ENCODE measurements around the gene FAM200B. TPM values are rescaled to one million over a fixed set of nuclear protein-coding genes. Genes with fewer than 3 reads are reported as not detected.

Gene FAM200B
- total and polyA plus RNA-seq, 2 donors (not counting 3 experiments of a cell fraction or from before 2014, with no cell fraction given): 13.9 to 24.6 TPM

- ChIA-PET POLR2A (no interaction called here), CTCF (interaction anchor here (0.6 to 1.7 kb wide), 4 partner anchors 22 to 197 kb away, joined by 3 to 13 read pairs (median 4); no protein-coding TSS in a partner anchor)
- intact Hi-C loops (cut with micrococcal nuclease): no loop called here
- BruUV-seq (replicated peaks): no TSS peak
- Histone ChIP-seq H3K27ac (ENCODE audit: insufficient read depth, low read depth, low read length) (no peak overlapping the region), H3K27me3 (ENCODE audit: control insufficient read depth in 2 of 2, insufficient read depth in 2 of 2, low read length in 2 of 2) (no peaks in the 10 kb centered on the region), H3K9ac (replicated peaks; ENCODE audit: extremely low read depth, insufficient read depth, low read length) (no peak overlapping the region), H3K79me2 (ENCODE audit: control insufficient read depth, insufficient read depth, low read length) (peaks cover 93% of the 10 kb centered on the region), H3K4me1 (ENCODE audit: control insufficient read depth, extremely low read depth, insufficient read depth, low read length) (peaks cover 30% of the 10 kb centered on the region), H3K4me2 (ENCODE audit: insufficient read depth, low read length) (no peak overlapping the region), H3K36me3 (ENCODE audit: control insufficient read depth in 2 of 2, extremely low read depth in 1 of 2, insufficient read depth in 2 of 2, low read length in 2 of 2) (no peaks in the 10 kb centered on the region), H4K20me1 (replicated peaks; ENCODE audit: control insufficient read depth, extremely low read depth, insufficient read depth, low read length) (no peaks in the 10 kb centered on the region), H3K9me1 (replicated peaks; ENCODE audit: control insufficient read depth, extremely low read depth, insufficient read depth, low read length) (no peaks in the 10 kb centered on the region), H3K4me3 (replicated peaks in 1 of 3; ENCODE audit: insufficient read depth in 1 of 3, low read depth in 1 of 3, low read length in 3 of 3) (no peak overlapping the region), H3K9me3 (replicated peaks; ENCODE audit: control insufficient read depth, insufficient read depth, low read length) (no peaks in the 10 kb centered on the region), H2AFZ (ENCODE audit: low read depth, low read length) (no peak overlapping the region)
- FAIRE-seq (no peak), DNase-seq (ENCODE audit: low read depth, low spot score) (no peak)
- no peak for TF ChIP-seq MYC (IDR thresholded peaks at IDR 0.05; ENCODE audit: low read depth, low read length)
- TF ChIP-seq GATA2 (IDR thresholded peaks at IDR 0.05; ENCODE audit: insufficient read depth, insufficient read length, low read depth, low read length): no peak
- TF ChIP-seq POLR2AphosphoS5 (IDR thresholded peaks at IDR 0.05; ENCODE audit: insufficient read depth, low read depth, low read length): no peak
- no peak for TF ChIP-seq EZH2 (IDR thresholded peaks at IDR 0.05; ENCODE audit: borderline replicate concordance, low read depth, low read length, severe bottlenecking)
- no peak for TF ChIP-seq POLR2A (IDR thresholded peaks at IDR 0.05; ENCODE audit: low read depth, low read length)
- TF ChIP-seq, protein P1, sequence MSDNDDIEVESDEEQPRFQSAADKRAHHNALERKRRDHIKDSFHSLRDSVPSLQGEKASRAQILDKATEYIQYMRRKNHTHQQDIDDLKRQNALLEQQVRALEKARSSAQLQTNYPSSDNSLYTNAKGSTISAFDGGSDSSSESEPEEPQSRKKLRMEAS (IDR thresholded peaks at IDR 0.05; ENCODE audit: insufficient read depth, insufficient read length): no peak
- no peak for TF ChIP-seq FOS (IDR thresholded peaks at IDR 0.05; ENCODE audit: borderline replicate concordance, insufficient read depth, low read length)
- TF ChIP-seq JUN (IDR thresholded peaks at IDR 0.05; ENCODE audit: borderline replicate concordance, insufficient read depth, insufficient read length, low read depth): no peak
- TF ChIP-seq, protein P2, sequence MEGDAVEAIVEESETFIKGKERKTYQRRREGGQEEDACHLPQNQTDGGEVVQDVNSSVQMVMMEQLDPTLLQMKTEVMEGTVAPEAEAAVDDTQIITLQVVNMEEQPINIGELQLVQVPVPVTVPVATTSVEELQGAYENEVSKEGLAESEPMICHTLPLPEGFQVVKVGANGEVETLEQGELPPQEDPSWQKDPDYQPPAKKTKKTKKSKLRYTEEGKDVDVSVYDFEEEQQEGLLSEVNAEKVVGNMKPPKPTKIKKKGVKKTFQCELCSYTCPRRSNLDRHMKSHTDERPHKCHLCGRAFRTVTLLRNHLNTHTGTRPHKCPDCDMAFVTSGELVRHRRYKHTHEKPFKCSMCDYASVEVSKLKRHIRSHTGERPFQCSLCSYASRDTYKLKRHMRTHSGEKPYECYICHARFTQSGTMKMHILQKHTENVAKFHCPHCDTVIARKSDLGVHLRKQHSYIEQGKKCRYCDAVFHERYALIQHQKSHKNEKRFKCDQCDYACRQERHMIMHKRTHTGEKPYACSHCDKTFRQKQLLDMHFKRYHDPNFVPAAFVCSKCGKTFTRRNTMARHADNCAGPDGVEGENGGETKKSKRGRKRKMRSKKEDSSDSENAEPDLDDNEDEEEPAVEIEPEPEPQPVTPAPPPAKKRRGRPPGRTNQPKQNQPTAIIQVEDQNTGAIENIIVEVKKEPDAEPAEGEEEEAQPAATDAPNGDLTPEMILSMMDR (IDR thresholded peaks at IDR 0.05; ENCODE audit: extremely low read depth in 1 of 2, insufficient read depth in 1 of 2, low read depth in 1 of 2, low read length in 2 of 2): no peak
- dilution Hi-C loops (cut with MboI; ENCODE audit: extremely low pct_ligation_motif_present, low sequenced_read_pairs): no loop called here
Measured at GRCh38 chr4:15676039-15676438, 5.6 kb upstream of the FAM200B start.
